Dermis lymphatic vessel endothelial cell (primary cell): ENCODE results near the gene ALG5. TPM values are rescaled to one million over a fixed set of nuclear protein-coding genes. Genes with fewer than 3 reads are reported as not detected.

Experiments
- total RNA-seq: library from RNA; depleted of rRNA; stranded (reverse); fragments of >200 nt; gene quantifications from 2 replicates; pipeline ENCODE4 v1.2.1, GENCODE V29; 2014

Gene ALG5
- total RNA-seq, result 50.7 and 52.6 TPM in 2 replicates

GRCh38 chr13:36999054-36999714 is at the start of gene ALG5:
TSS of gene ALG5 (minus strand) at chr13:36999340. CDS start at chr13:36999300, 40 bp downstream.

DNA sequence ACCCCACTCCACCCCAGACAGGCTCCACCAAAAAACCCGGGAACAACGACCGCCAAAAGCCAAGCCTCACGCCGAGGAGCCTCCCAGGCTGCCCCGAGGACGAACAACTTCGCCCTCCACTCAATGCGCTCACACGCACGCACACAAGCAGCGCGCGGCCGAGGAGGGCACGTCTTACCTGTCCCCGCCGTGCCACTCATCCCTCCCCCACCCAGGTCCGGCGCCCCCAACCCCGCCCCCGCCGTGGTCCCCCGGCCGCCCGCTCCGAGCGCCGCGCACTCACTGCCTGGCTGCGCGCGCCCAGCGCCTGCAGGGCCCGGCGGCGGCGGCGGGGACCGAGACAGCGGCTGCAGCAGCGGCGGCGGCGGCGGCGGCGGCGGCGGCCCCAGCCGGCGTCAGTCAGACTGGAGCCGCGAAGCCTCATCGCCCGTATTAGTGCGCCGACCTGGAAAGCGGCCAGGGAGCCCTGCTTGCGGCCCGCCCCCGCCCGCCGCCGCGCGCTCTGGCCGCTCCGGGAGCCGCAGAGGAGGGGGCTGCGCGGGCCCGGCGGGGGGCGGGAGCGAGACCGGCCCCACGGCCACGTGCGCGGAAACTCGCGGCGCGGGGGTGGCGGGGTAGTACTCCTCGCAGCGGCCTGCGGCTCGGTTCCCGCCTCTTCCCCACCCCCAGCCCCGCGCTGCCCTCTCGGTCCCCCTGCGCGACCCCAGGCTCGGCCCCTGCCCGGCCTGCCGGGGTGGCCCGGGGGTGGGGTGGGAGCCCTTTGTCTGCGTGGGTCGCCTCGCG is 79.1 kb downstream of the ALG5 start, which contains the start of gene SMAD9:
TSS of gene SMAD9 (minus strand) at position 406 of the 783 bp plus-strand sequence. CDS start 40,549 bp downstream, outside the sequence.

Other genes with a start within 250 kb of the ALG5 start
- 0.65 and 1.0 TPM in 2 replicates for gene RFXAP, start 180.1 kb downstream of the ALG5 start, total RNA-seq
- 26.9 and 27.8 TPM in 2 replicates for gene SMAD9, start 79.1 kb downstream of the ALG5 start, total RNA-seq
- gene EXOSC8, start 1.4 kb upstream of the ALG5 start, total RNA-seq, result 15.4 and 21.8 TPM in 2 replicates
- gene SUPT20H, start 60.3 kb upstream of the ALG5 start, total RNA-seq, result 25.4 and 33.9 TPM in 2 replicates
- not detected in 2 replicates for gene CSNK1A1L, start 106.3 kb upstream of the ALG5 start, total RNA-seq